T-cell (primary cell): ENCODE results near the gene LIPT2. TPM values are rescaled to one million over a fixed set of nuclear protein-coding genes. Genes with fewer than 3 reads are reported as not detected.

Source experiments
- ATAC-seq, 4 experiments: fragments of 200-7000 bp in 3 of 4; fragments of 150-1000 bp in 1 of 4; cut with Tn5 transposase; replicated peaks in 1 of 4; 1 replicate in 3 of 4; 2 replicates in 1 of 4; pipeline ENCODE4 v1.10.0; 2021; ENCODE audit warnings: moderate library complexity in 3 of 4, mild to moderate bottlenecking in 2 of 4, moderate number of reproducible peaks in 1 of 4
- CTCF ChIA-PET, 2 donors: fragments of 300-600 bp; sonication (Branson Sonifier 250); formaldehyde crosslinking; loops; one replicate each; lab custom pipeline; 2022; ENCODE audit warnings: antibody characterized with exemption in 2 of 2; lab: Charles Lee
- POLR2A ChIA-PET, 2 donors: fragments of 300-600 bp; sonication (Branson Sonifier 250); formaldehyde crosslinking; loops; one replicate each; lab custom pipeline; 2022; ENCODE audit warnings: antibody characterized with exemption in 2 of 2; lab: Charles Lee
- DNase-seq, 35 experiments: peaks; one replicate each; pipeline versions ENCODE4 v3.0.0 to v3.0.0-alpha.2; 2013 to 2023
- H3K27ac ChIP-seq: one replicate; pipeline ENCODE4 v1.5.1; 2013; ENCODE audit warnings: low read length
- H3K27me3 ChIP-seq, 2 experiments: replicated peaks in 1 of 2; 1 replicate in 1 of 2; 2 replicates in 1 of 2; pipeline versions ENCODE4 v1.6.1 to v1.7.0; 2013; ENCODE audit warnings: low read length in 1 of 2, mixed read lengths in 1 of 2; ENCODE audit not compliant: control insufficient read depth in 2 of 2, insufficient read depth in 2 of 2; ENCODE audit errors: extremely low read depth in 1 of 2
- H3K36me3 ChIP-seq, 2 donors: 1 replicate in 1 of 2; 2 replicates in 1 of 2; pipeline versions ENCODE4 v1.6.1 to v1.7.0; 2013; ENCODE audit warnings: low read length in 1 of 2; ENCODE audit not compliant: control insufficient read depth in 2 of 2, insufficient read depth in 1 of 2; ENCODE audit errors: extremely low read depth in 1 of 2
- H3K4me1 ChIP-seq, 2 experiments: 1 replicate in 1 of 2; 2 replicates in 1 of 2; pipeline versions ENCODE4 v1.6.1 to v1.7.0; 2013; ENCODE audit warnings: low read length in 2 of 2, mixed read lengths in 1 of 2; ENCODE audit not compliant: insufficient read depth in 2 of 2, control insufficient read depth in 1 of 2; ENCODE audit errors: extremely low read depth in 1 of 2
- H3K4me3 ChIP-seq, 2 donors: 1 replicate in 1 of 2; 2 replicates in 1 of 2; pipeline versions ENCODE4 v1.5.1 to v1.7.0; 2013; ENCODE audit warnings: mild to moderate bottlenecking in 2 of 2, low read length in 1 of 2, moderate library complexity in 1 of 2; ENCODE audit not compliant: control insufficient read depth in 1 of 2; ENCODE audit errors: extremely low read depth in 1 of 2
- H3K9me3 ChIP-seq: 2 replicates; pipeline ENCODE4 v1.7.0; 2013
- H3K27ac Mint-ChIP-seq, 2 donors: one replicate each; pipeline ENCODE4 v1.8.0; 2020 to 2021; ENCODE audit warnings: mild to moderate bottlenecking in 2 of 2, mixed read lengths in 2 of 2
- H3K27me3 Mint-ChIP-seq, 2 donors: one replicate each; pipeline ENCODE4 v1.8.0; 2021 to 2022; ENCODE audit warnings: mixed read lengths in 2 of 2
- H3K36me3 Mint-ChIP-seq: one replicate; pipeline ENCODE4 v1.8.0; 2021; ENCODE audit warnings: mixed read lengths
- H3K4me1 Mint-ChIP-seq, 3 donors: one replicate each; pipeline ENCODE4 v1.8.0; 2020 to 2022; ENCODE audit warnings: mixed read lengths in 3 of 3, mild to moderate bottlenecking in 1 of 3
- H3K4me3 Mint-ChIP-seq, 3 donors: one replicate each; pipeline ENCODE4 v1.8.0; 2020 to 2022; ENCODE audit warnings: mild to moderate bottlenecking in 3 of 3, mixed read lengths in 3 of 3, moderate library complexity in 3 of 3
- H3K9me3 Mint-ChIP-seq, 3 donors: one replicate each; pipeline ENCODE4 v1.8.0; 2020 to 2022; ENCODE audit warnings: mixed read lengths in 3 of 3
- WGBS: methylation state at CpG from one replicate; pipeline ENCODE4 v1.1.5; 2013; ENCODE audit warnings: missing lambda C conversion rate; ENCODE audit not compliant: insufficient coverage; 5-methylcytosine and 5-hydroxymethylcytosine counted together
- total RNA-seq, 35 experiments: library from RNA in 6 of 35; stranded (reverse) in 6 of 35; fragments of 120-200 nt in 1 of 35; gene quantifications; one replicate each; pipeline versions ENCODE4 v1.2.1 to v1.2.4 and lab custom pipeline; 2013 to 2026

The LIPT2 gene
- total RNA-seq, 5 donors from 2014 or later (not counting 1 experiment from before 2014, with no cell fraction given), result 8.9 to 16.1 (median 11.5) TPM

DNA sequence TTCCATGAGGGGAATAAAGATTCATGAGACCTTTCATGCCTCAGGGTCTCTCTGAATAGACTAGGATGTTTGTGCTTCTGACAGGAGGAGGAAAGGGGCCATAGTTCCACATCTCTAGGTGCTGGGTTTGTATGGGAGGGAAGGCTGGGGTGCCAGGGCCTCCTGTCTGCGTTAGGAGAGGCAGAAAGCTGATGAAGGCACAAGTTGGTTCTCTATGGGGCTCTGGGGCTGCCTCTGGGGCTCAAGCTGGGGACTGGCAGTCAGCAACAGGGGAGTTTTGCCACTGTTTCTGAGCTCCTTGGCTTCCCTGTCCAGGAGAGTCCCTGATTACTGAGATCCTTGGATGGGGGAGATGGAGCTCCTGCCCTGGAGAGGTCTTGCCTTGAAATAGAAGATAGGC, 30.3 kb downstream of the LIPT2 start:
- Histone ChIP-seq H3K9me3 (no peaks in the 10 kb centered on the region), H3K36me3 (no peaks in the 10 kb centered on the region), H3K4me1 (peaks cover 0 to 8% of the 10 kb centered on the region in 2 experiments), H3K27ac (no peak overlapping the region), H3K4me3 (no peak overlapping the region), H3K27me3 (peaks cover 0 to 28% of the 10 kb centered on the region in 2 experiments)
- H3K4me3 Mint-ChIP-seq, result no peak overlapping the region
- H3K27ac Mint-ChIP-seq, result no peak overlapping the region
- ChIA-PET POLR2A (no interaction called here), CTCF (interaction anchor here in 1 of 2 donors (1.1 kb wide), 1 partner anchor 13 kb away, joined by 3 read pairs; no protein-coding TSS in a partner anchor)
- no peak for DNase-seq
- H3K27me3 Mint-ChIP-seq, result peaks cover 26 to 31% of the 10 kb centered on the region in 2 donors
- ATAC-seq, result no peak
- H3K4me1 Mint-ChIP-seq, result peaks cover 0 to 11% (median 4%) of the 10 kb centered on the region in 3 donors
- no CpG with 5 or more reads among the region's 1 CpG for WGBS
- no peaks in the 10 kb centered on the region for H3K36me3 Mint-ChIP-seq
- H3K9me3 Mint-ChIP-seq, result no peaks in the 10 kb centered on the region

DNA sequence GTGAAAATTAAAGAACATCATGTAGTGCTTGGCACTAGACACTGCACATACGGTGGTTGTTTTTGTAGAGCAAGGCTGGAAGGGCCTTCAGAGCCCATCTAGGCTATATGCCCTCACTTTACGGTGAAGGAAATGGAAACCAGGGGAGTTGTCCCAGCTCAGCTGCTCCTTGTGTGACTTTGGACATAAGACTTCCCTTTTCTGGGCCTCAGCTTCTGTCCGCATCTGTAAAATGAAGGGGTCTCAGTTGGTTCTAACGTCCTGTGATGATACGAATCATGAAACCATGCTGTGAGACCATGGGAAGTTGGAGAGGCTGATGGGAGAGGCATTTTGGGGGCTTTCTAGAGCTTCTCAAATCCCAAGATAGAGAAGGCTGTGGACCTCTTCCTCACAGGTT, 30.9 kb downstream of the LIPT2 start:
- Mint-ChIP-seq H3K4me1 (peaks cover 0 to 6% (median under 1%) of the 10 kb centered on the region in 3 donors), H3K9me3 (no peaks in the 10 kb centered on the region), H3K27me3 (peaks cover 20 to 26% of the 10 kb centered on the region in 2 donors), H3K4me3 (no peak overlapping the region), H3K27ac (no peak overlapping the region), H3K36me3 (no peaks in the 10 kb centered on the region)
- ChIA-PET POLR2A (no interaction called here), CTCF (interaction anchor here (0.6 to 0.9 kb wide), 2 partner anchors 9 kb away, joined by 3 read pairs; no protein-coding TSS in a partner anchor)
- H3K9me3 ChIP-seq, result no peaks in the 10 kb centered on the region
- no peaks in the 10 kb centered on the region for H3K36me3 ChIP-seq
- no peak overlapping the region for H3K4me3 ChIP-seq
- ATAC-seq (no peak), DNase-seq (no peak)
- WGBS, result 70% methylated on average over 4 of the region's 5 CpGs
- peaks cover 0 to 22% of the 10 kb centered on the region in 2 experiments for H3K27me3 ChIP-seq
- H3K27ac ChIP-seq, result no peak overlapping the region
- H3K4me1 ChIP-seq, result peaks cover 0 to 8% of the 10 kb centered on the region in 2 experiments

DNA sequence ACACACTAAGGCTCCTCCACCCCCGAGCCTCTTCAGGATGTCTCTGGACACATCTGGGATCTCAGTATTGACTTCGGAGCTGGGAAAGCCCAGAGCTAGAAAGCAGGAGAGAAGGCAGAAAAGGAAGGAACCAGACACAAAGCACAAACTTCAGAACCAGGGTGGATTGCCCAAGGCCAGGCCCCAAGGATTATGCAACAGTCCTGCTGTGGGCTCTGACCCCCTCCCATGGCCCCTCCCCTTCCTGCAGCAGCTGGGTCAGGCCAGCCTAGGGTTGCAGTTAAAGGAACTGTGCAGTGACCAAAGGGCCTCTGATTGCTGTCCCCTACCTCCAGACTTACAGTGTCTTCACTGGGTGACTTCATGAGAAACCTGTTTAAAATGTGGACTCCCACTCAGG, 31.5 kb downstream of the LIPT2 start:
- peaks cover 0 to 17% of the 10 kb centered on the region in 2 experiments for H3K27me3 ChIP-seq
- Mint-ChIP-seq H3K4me1 (peaks cover 0 to 5% (median 0%) of the 10 kb centered on the region in 3 donors), H3K4me3 (no peak overlapping the region), H3K27ac (no peak overlapping the region), H3K9me3 (no peaks in the 10 kb centered on the region), H3K27me3 (peaks cover 18 to 24% of the 10 kb centered on the region in 2 donors), H3K36me3 (no peaks in the 10 kb centered on the region)
- CTCF ChIA-PET, result interaction anchor here in 1 of 2 donors (0.9 kb wide), 1 partner anchor 8 kb away, joined by 3 read pairs; no protein-coding TSS in a partner anchor
- POLR2A ChIA-PET, result no interaction called here
- H3K9me3 ChIP-seq, result no peaks in the 10 kb centered on the region
- H3K27ac ChIP-seq, result no peak overlapping the region
- DNase-seq (peak in 8 of 35 experiments; percentile 3 to 49 (median 11)), ATAC-seq (no peak)
- H3K4me1 ChIP-seq, result peaks cover 0 to 3% of the 10 kb centered on the region in 2 experiments
- no peak overlapping the region for H3K4me3 ChIP-seq
- no peaks in the 10 kb centered on the region for H3K36me3 ChIP-seq
- 68% methylated on average over 2 of the region's 2 CpGs for WGBS

DNA sequence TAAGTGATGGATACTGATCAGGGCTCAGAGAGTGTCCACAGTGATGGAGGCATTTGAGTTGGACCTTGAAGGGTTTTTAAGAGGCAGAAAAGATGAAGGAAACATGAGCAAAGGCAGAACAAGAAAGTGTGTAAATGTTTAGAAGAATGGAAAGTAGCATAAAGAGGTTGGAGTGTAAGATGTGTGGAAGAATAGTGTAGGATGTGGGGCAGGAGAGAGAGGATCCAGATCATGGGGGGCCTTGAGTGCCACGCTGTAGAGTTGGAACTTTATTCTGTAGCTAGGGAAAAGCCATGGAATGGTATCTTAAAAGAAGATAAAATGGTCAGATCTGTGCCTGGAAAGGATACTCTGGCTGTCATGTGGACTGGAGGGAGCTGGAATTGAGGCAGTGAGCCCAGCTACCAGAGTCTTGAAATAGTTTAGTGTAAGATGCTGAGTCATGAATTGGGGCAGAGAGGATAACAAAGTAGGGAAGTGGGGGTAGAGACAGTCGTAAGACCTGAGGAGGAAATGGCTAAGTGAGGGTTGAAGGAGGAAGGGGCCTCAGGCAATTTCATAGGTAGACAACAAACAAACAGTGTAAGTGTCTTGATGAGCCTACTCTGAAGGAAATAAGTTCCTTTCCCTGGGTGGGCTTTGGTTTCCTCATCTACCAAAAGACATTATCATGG, 32.9 kb downstream of the LIPT2 start:
- H3K9me3 ChIP-seq, result no peaks in the 10 kb centered on the region
- DNase-seq (no peak), ATAC-seq (no peak)
- peaks cover 4 to 11% of the 10 kb centered on the region in 2 donors for H3K27me3 Mint-ChIP-seq
- no peaks in the 10 kb centered on the region for H3K4me1 ChIP-seq
- H3K36me3 Mint-ChIP-seq, result no peaks in the 10 kb centered on the region
- 41% methylated on average over 2 of the region's 2 CpGs for WGBS
- H3K4me3 ChIP-seq, result no peak overlapping the region
- H3K36me3 ChIP-seq, result no peaks in the 10 kb centered on the region
- ChIA-PET CTCF (interaction anchor here in 1 of 2 donors (0.5 kb wide), 1 partner anchor 40 kb away, joined by 4 read pairs; no protein-coding TSS in a partner anchor), POLR2A (no interaction called here)
- H3K27ac ChIP-seq, result no peak overlapping the region
- no peak overlapping the region for H3K27ac Mint-ChIP-seq
- peaks cover 0 to 12% of the 10 kb centered on the region in 2 experiments for H3K27me3 ChIP-seq
- no peak overlapping the region for H3K4me3 Mint-ChIP-seq
- no peaks in the 10 kb centered on the region for H3K9me3 Mint-ChIP-seq
- H3K4me1 Mint-ChIP-seq, result no peaks in the 10 kb centered on the region

DNA sequence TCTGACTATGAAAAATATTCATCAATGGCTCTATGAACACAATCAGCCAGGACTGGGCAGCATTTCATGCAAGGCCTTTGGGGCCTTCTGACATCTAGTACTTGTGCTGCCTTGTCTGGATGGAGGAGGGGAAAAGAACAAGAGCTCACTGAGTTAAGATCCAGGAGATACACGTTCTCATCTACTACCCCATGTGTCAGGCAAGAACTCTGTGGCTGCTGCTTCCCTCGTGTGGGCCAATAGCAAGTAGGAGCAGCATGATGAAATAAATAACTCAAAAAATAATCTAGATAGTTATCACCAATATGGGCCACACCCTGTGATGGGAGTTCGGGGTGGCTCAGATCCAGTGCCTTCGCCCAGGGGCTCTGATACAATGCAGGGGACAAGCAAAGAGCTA, 33.5 kb downstream of the LIPT2 start:
- Histone ChIP-seq H3K4me3 (no peak overlapping the region), H3K27ac (no peak overlapping the region), H3K9me3 (no peaks in the 10 kb centered on the region), H3K27me3 (peaks cover 0 to 10% of the 10 kb centered on the region in 2 experiments), H3K4me1 (no peaks in the 10 kb centered on the region), H3K36me3 (no peaks in the 10 kb centered on the region)
- peaks cover 2 to 6% of the 10 kb centered on the region in 2 donors for H3K27me3 Mint-ChIP-seq
- H3K9me3 Mint-ChIP-seq, result no peaks in the 10 kb centered on the region
- ATAC-seq (no peak), DNase-seq (no peak)
- no peak overlapping the region for H3K27ac Mint-ChIP-seq
- H3K4me1 Mint-ChIP-seq, result no peaks in the 10 kb centered on the region
- ChIA-PET CTCF (interaction anchor here in 1 of 2 donors (0.5 kb wide), 1 partner anchor 41 kb away, joined by 4 read pairs; no protein-coding TSS in a partner anchor), POLR2A (no interaction called here)
- no peaks in the 10 kb centered on the region for H3K36me3 Mint-ChIP-seq
- H3K4me3 Mint-ChIP-seq, result no peak overlapping the region
- 90% methylated on average over 2 of the region's 4 CpGs for WGBS

DNA sequence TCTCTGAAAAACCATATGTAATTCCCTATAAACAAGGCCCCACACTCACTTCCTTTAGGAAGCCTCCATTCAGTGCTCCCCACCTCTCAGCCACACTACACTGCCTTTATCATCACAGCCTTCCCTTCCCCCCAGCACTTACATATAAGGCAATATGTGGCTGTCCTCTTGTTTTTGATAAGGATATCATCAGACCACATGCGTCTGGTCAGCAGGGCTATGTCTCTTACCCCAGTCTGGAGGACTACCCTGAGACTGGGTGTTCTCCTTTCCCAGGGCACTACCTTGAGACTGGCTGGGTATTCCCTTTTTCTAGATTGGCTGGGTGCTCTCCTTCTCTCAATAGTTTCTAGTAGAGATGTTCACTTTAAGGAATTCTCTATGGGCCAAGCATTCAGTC, 33.9 kb downstream of the LIPT2 start:
- Histone ChIP-seq H3K4me1 (no peaks in the 10 kb centered on the region), H3K27ac (no peak overlapping the region), H3K27me3 (peaks cover 0 to 10% of the 10 kb centered on the region in 2 experiments), H3K9me3 (no peaks in the 10 kb centered on the region), H3K36me3 (no peaks in the 10 kb centered on the region), H3K4me3 (no peak overlapping the region)
- Mint-ChIP-seq H3K36me3 (no peaks in the 10 kb centered on the region), H3K4me1 (no peaks in the 10 kb centered on the region), H3K27me3 (peaks cover 2% of the 10 kb centered on the region in 2 donors), H3K27ac (no peak overlapping the region), H3K4me3 (no peak overlapping the region), H3K9me3 (no peaks in the 10 kb centered on the region)
- POLR2A ChIA-PET, result no interaction called here
- CTCF ChIA-PET, result interaction anchor here in 1 of 2 donors (0.5 kb wide), 1 partner anchor 41 kb away, joined by 4 read pairs; no protein-coding TSS in a partner anchor
- WGBS, result no CpG with 5 or more reads among the region's 1 CpG
- DNase-seq (no peak), ATAC-seq (no peak)
